Esophagus muscularis mucosa (tissue), 4 donors: ENCODE measurements around the gene PRF1. TPM values are rescaled to one million over a fixed set of nuclear protein-coding genes. Genes with fewer than 3 reads are reported as not detected.

Experiments used
- DNase-seq: peaks from one replicate; pipeline ENCODE4 v3.0.0-alpha.2; 2017; ENCODE audit errors: extremely low spot score
- H3K27ac ChIP-seq, 4 donors: fragments of 200-600 bp; sonication (generic); replicated peaks in 1 of 4; 1 replicate in 3 of 4; 2 replicates in 1 of 4; pipeline ENCODE4 v1.5.1; 2016 to 2019; ENCODE audit warnings: mild to moderate bottlenecking in 1 of 4
- H3K27me3 ChIP-seq, 4 donors: fragments of 200-600 bp; sonication (generic); one replicate each; pipeline versions ENCODE4 v1.5.1 to v1.6.0; 2016 to 2019
- H3K36me3 ChIP-seq, 4 donors: fragments of 200-600 bp; sonication (generic); one replicate each; pipeline ENCODE4 v1.5.1; 2016 to 2019
- H3K4me1 ChIP-seq, 4 donors: fragments of 200-600 bp; sonication (generic); one replicate each; pipeline ENCODE4 v1.5.1; 2016 to 2019
- H3K4me3 ChIP-seq, 4 donors: fragments of 200-600 bp; sonication (generic); 1 replicate in 2 of 4; 2 replicates in 2 of 4; pipeline ENCODE4 v1.5.1; 2016 to 2019; ENCODE audit warnings: mild to moderate bottlenecking in 4 of 4, moderate library complexity in 1 of 4
- H3K9me3 ChIP-seq, 4 donors: fragments of 200-600 bp; sonication (generic); 1 replicate in 3 of 4; 2 replicates in 1 of 4; pipeline ENCODE4 v1.5.1; 2016 to 2019
- POLR2AphosphoS5 ChIP-seq, 2 donors: sonication (generic); formaldehyde crosslinking; IDR thresholded peaks; one replicate each; pipeline ENCODE4 v1.6.1; 2017; ENCODE audit warnings: antibody characterized with exemption in 2 of 2
- WGBS: methylation state at CpG from one replicate; pipeline ENCODE4 v1.1.5; 2018; 5-methylcytosine and 5-hydroxymethylcytosine counted together
- intact Hi-C: fragments of 100-400 bp; cut with DNase I; formaldehyde crosslinking; loops from one replicate; pipeline ENCODE4 v1.15.1; 2023
- total RNA-seq, 4 donors: library from RNA; depleted of rRNA; stranded (reverse); fragments of >200 nt; gene quantifications; one replicate each; pipeline versions ENCODE4 v1.1.0 to v1.2.1, GENCODE V29; 2016

The PRF1 gene
- total RNA-seq, 4 donors from 2014 or later: 1.2 to 15.2 (median 2.4) TPM

DNA sequence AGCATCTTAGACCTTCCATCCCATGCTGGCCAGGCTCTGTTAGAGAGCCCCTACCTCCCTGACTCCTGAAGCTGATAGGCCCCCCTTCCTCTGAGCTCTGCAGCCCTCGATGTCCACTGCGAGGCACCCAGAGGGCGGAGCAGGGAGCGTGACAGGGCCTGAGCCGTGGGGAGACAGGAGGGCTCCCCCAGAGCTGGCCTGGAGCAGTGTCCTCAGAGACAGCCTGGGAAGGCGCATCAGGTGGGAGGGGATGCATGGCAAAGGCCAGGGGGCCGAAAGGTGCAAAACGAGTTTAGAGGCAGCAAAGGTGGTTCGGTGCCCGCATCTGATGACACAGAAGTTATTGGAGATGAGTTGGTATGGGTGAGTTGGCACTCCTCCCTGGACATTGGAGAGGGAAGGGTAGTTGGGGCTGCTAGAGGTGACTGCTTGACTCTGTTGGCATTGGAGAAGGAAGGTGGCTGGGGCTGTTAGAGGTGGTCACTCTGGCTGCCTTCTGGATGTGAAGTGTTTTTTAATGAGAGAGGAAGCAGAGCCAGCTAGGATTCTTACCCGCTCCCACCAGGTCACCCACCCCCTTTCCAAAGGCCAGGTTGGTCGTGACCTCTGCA, 53.1 kb downstream of the PRF1 start:
- 81% methylated on average over 11 of the region's 12 CpGs for WGBS
- H3K4me1 ChIP-seq: peaks cover 4 to 21% (median 8%) of the 10 kb centered on the region in 4 donors
- no peaks in the 10 kb centered on the region for H3K9me3 ChIP-seq
- H3K36me3 ChIP-seq: peaks cover 0 to 50% (median 28%) of the 10 kb centered on the region in 4 donors
- intact Hi-C loops: no loop called here
- H3K4me3 ChIP-seq: no peak overlapping the region
- no peaks in the 10 kb centered on the region for H3K27me3 ChIP-seq
- H3K27ac ChIP-seq: no peak overlapping the region
- no peak for TF ChIP-seq POLR2AphosphoS5 (IDR thresholded peaks at IDR 0.05)
- no peak for DNase-seq

Other genes starting within 250 kb of the PRF1 start
- 10 to 100 TPM in 3 of 4 donors, 1 to 10 TPM in 1; 6.6 to 17.0 (median 13.4) TPM for gene LRRC20, start 220.1 kb downstream of the PRF1 start, total RNA-seq
- gene EIF4EBP2, start 198.6 kb downstream of the PRF1 start, total RNA-seq: 10 to 100 TPM; 73.6 to 99.9 (median 78.4) TPM
- not detected for gene NODAL, start 161.1 kb downstream of the PRF1 start, total RNA-seq
- 10 to 100 TPM; 10.4 to 19.1 (median 12.8) TPM for gene PALD1, start 124.0 kb downstream of the PRF1 start, total RNA-seq
- gene ADAMTS14, start 69.8 kb upstream of the PRF1 start, total RNA-seq: under 1 TPM in 2 of 4 donors, not detected in 2; 0.13 to 0.50 TPM
- not detected for gene TBATA, start 182.6 kb upstream of the PRF1 start, total RNA-seq
- 10 to 100 TPM; 12.9 to 31.0 (median 21.3) TPM for gene SGPL1, start 213.2 kb upstream of the PRF1 start, total RNA-seq